HG03280 (cell line): ENCODE data around the gene MCF2L2.
"Not testable (repeated sequence)": the region's sequence is repeated elsewhere in the genome, so short reads cannot be mapped to it uniquely, and the experiment has no call there.

Experiments used
- ATAC-seq: cut with Tn5 transposase; IDR thresholded peaks from one replicate; pipeline ENCODE4 v1.9.1; 2021; ENCODE audit warnings: mild to moderate bottlenecking, moderate library complexity; ENCODE audit not compliant: unreplicated experiment

MCF2L2 gene

GRCh38 chr3:183396662-183397391 is 31.6 kb downstream of the MCF2L2 start:
- no peak for ATAC-seq

- ATAC-seq, result no peak
These were observed 34.3 kb downstream of the MCF2L2 start for GRCh38 chr3:183394150-183394549.

GRCh38 chr3:183393625-183394024 is 34.8 kb downstream of the MCF2L2 start:
- no peak for ATAC-seq

- no peak for ATAC-seq
These were observed 36.0 kb downstream of the MCF2L2 start for GRCh38 chr3:183392186-183393034.

GRCh38 chr3:183391460-183391859 is 37.0 kb downstream of the MCF2L2 start:
- no peak for ATAC-seq

- ATAC-seq, result no peak
These were observed 37.6 kb downstream of the MCF2L2 start for GRCh38 chr3:183390844-183391243.

GRCh38 chr3:183388213-183388895 is 40.1 kb downstream of the MCF2L2 start:
- ATAC-seq, result no peak

- ATAC-seq, result no peak
These were observed 40.6 kb downstream of the MCF2L2 start for GRCh38 chr3:183387797-183388196.

- no peak for ATAC-seq
These were observed 41.8 kb downstream of the MCF2L2 start for GRCh38 chr3:183386651-183387050.

GRCh38 chr3:183385698-183386613 is 42.5 kb downstream of the MCF2L2 start:
- peak; percentile 78 for ATAC-seq

- ATAC-seq, result no peak
These were observed 46.7 kb downstream of the MCF2L2 start for GRCh38 chr3:183381673-183382072.

- ATAC-seq, result no peak
These were observed 47.2 kb downstream of the MCF2L2 start for GRCh38 chr3:183381179-183381578.

GRCh38 chr3:183378951-183379350 is 49.5 kb downstream of the MCF2L2 start:
- ATAC-seq, result no peak

GRCh38 chr3:183378545-183378944 is 49.9 kb downstream of the MCF2L2 start:
- no peak for ATAC-seq

GRCh38 chr3:183378008-183378407 is 50.4 kb downstream of the MCF2L2 start:
- no peak for ATAC-seq

- ATAC-seq, result peak; percentile 61
These were observed 51.0 kb downstream of the MCF2L2 start for GRCh38 chr3:183377307-183377959.

- ATAC-seq, result no peak
These were observed 52.6 kb downstream of the MCF2L2 start for GRCh38 chr3:183375787-183376186.

GRCh38 chr3:183375337-183375736 is 53.1 kb downstream of the MCF2L2 start:
- no peak for ATAC-seq

- ATAC-seq, result no peak
These were observed 55.5 kb downstream of the MCF2L2 start for GRCh38 chr3:183372911-183373310.

GRCh38 chr3:183371600-183371968 is 56.8 kb downstream of the MCF2L2 start:
- ATAC-seq, result not testable (repeated sequence)
